Naive B cell (primary cell): Measurements from ENCODE around the gene CFAP52. TPM values are rescaled to one million over a fixed set of nuclear protein-coding genes. Genes with fewer than 3 reads are reported as not detected.
"Not testable (repeated sequence)": the region's sequence is repeated elsewhere in the genome, so short reads cannot be mapped to it uniquely, and the experiment has no call there.

Experiments used
- ATAC-seq, 2 donors: fragments of 150-1000 bp; cut with Tn5 transposase; 2 replicates each; pipeline ENCODE4 v1.10.0; 2021; ENCODE audit warnings: low read depth in 2 of 2, mild to moderate bottlenecking in 2 of 2, moderate library complexity in 2 of 2
- DNase-seq: peaks from one replicate; pipeline ENCODE4 v3.0.0; 2022
- H3K27ac Mint-ChIP-seq, 6 donors: one replicate each; pipeline ENCODE4 v1.8.0; 2020 to 2022; ENCODE audit warnings: mild to moderate bottlenecking in 6 of 6, mixed read lengths in 6 of 6, moderate library complexity in 5 of 6, inconsistent platforms in 2 of 6
- H3K27me3 Mint-ChIP-seq, 3 donors: one replicate each; pipeline ENCODE4 v1.8.0; 2021 to 2022; ENCODE audit warnings: mixed read lengths in 3 of 3, mild to moderate bottlenecking in 1 of 3
- H3K36me3 Mint-ChIP-seq, 2 donors: one replicate each; pipeline ENCODE4 v1.8.0; 2020 to 2022; ENCODE audit warnings: mixed read lengths in 2 of 2, inconsistent platforms in 1 of 2, mild to moderate bottlenecking in 1 of 2
- H3K4me1 Mint-ChIP-seq, 3 donors: one replicate each; pipeline ENCODE4 v1.8.0; 2020 to 2022; ENCODE audit warnings: mixed read lengths in 3 of 3, inconsistent platforms in 1 of 3, mild to moderate bottlenecking in 1 of 3, moderate library complexity in 1 of 3
- H3K4me3 Mint-ChIP-seq, 8 donors: one replicate each; pipeline ENCODE4 v1.8.0; 2020 to 2022; ENCODE audit warnings: mild to moderate bottlenecking in 8 of 8, mixed read lengths in 8 of 8, moderate library complexity in 8 of 8, inconsistent platforms in 2 of 8
- H3K9me3 Mint-ChIP-seq, 7 donors: one replicate each; pipeline ENCODE4 v1.8.0; 2020 to 2022; ENCODE audit warnings: mixed read lengths in 7 of 7, mild to moderate bottlenecking in 5 of 7, inconsistent platforms in 2 of 7, moderate library complexity in 1 of 7
- polyA plus RNA-seq, 6 donors: library from polyadenylated mRNA; unstranded; fragments of 300-500 nt; fragmentation: Illumina TruSeq; gene quantifications; one replicate each; pipeline ENCODE4 v1.2.3, GENCODE V29; 2021; ENCODE audit warnings: low read depth in 6 of 6

The CFAP52 gene
- polyA plus RNA-seq, 6 donors from 2014 or later, result not detected

- Mint-ChIP-seq H3K4me1 (peaks cover 0 to 9% (median 0%) of the 10 kb centered on the region in 3 donors), H3K27me3 (no peaks in the 10 kb centered on the region), H3K27ac (no peak overlapping the region), H3K4me3 (no peak overlapping the region), H3K9me3 (no peaks in the 10 kb centered on the region), H3K36me3 (peaks cover 0 to 21% of the 10 kb centered on the region in 2 donors)
- ATAC-seq, result no peak
- DNase-seq, result no peak
Observed at GRCh38 chr17:9553596-9553995, 22.8 kb upstream of the CFAP52 start.

GRCh38 chr17:9554715-9555114, 21.7 kb upstream of the CFAP52 start:
- H3K4me3 Mint-ChIP-seq, H3K27ac Mint-ChIP-seq, H3K9me3 Mint-ChIP-seq, H3K27me3 Mint-ChIP-seq, H3K4me1 Mint-ChIP-seq: not testable (repeated sequence)
- H3K36me3 Mint-ChIP-seq, result peaks cover 0 to 21% of the 10 kb centered on the region in 2 donors
- DNase-seq (peak; percentile 25), ATAC-seq (peak in 1 of 2 donors; percentile 30)

GRCh38 chr17:9557161-9557755, 19.2 kb upstream of the CFAP52 start:
- Mint-ChIP-seq H3K4me3 (no peak overlapping the region), H3K27ac (peak overlapping the region in 1 of 6 donors; percentile 20), H3K27me3 (no peaks in the 10 kb centered on the region), H3K4me1 (peaks cover 0 to 10% (median 2%) of the 10 kb centered on the region in 3 donors), H3K36me3 (peaks cover 0 to 17% of the 10 kb centered on the region in 2 donors), H3K9me3 (no peaks in the 10 kb centered on the region)
- DNase-seq (no peak), ATAC-seq (no peak)

DNA sequence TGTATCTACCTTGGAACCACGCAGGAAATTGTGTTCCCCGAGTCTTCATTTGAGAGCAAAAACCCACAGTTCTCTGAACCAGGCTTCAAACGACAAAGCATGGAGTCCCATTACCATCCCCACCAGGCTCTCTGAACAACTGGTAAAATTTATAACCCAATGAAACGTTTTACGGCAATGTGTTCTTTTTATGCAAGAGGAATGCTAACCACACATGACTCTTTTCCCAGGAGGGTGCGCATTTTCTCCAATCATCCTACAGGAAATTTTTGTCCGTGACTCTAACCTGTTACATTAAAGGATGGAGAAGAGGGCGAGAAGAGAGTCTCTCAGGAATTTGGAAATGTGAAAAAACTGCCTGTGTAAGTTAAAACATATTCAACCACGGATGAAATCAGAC, 18.6 kb upstream of the CFAP52 start:
- H3K36me3 Mint-ChIP-seq, result peaks cover 0 to 22% of the 10 kb centered on the region in 2 donors
- DNase-seq (no peak), ATAC-seq (no peak)
- H3K4me3 Mint-ChIP-seq, result no peak overlapping the region
- no peaks in the 10 kb centered on the region for H3K9me3 Mint-ChIP-seq
- no peaks in the 10 kb centered on the region for H3K27me3 Mint-ChIP-seq
- H3K4me1 Mint-ChIP-seq, result peaks cover 0 to 10% (median 2%) of the 10 kb centered on the region in 3 donors
- peak overlapping the region in 1 of 6 donors; percentile 20 for H3K27ac Mint-ChIP-seq

DNA sequence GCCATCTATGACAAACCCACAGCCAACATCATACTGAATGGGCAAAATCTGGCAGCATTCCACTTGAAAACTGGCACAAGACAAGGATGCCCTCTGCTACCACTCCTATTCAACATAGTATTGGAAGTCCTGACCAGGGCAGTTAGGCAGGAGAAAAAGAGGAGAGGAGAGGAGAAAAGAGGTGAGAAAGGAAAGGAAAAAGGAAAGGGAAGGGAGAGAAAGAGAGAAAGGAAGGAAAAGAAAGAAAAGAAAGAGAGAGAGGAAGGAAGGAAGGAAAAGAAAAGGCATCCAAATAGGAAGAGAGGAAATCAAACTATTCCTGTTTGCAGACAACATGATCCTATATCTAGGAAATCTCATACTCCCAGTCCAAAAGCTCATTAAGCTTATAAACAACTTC, 12.3 kb upstream of the CFAP52 start:
- H3K4me1 Mint-ChIP-seq, result peaks cover 11 to 37% (median 22%) of the 10 kb centered on the region in 3 donors
- no peak overlapping the region for H3K4me3 Mint-ChIP-seq
- H3K27ac Mint-ChIP-seq, result peak overlapping the region in 1 of 6 donors; percentile 96
- peaks cover 0 to 3% (median 0%) of the 10 kb centered on the region in 7 donors for H3K9me3 Mint-ChIP-seq
- peaks cover 21 to 27% of the 10 kb centered on the region in 2 donors for H3K36me3 Mint-ChIP-seq
- no peak for ATAC-seq
- DNase-seq, result no peak
- no peaks in the 10 kb centered on the region for H3K27me3 Mint-ChIP-seq

DNA sequence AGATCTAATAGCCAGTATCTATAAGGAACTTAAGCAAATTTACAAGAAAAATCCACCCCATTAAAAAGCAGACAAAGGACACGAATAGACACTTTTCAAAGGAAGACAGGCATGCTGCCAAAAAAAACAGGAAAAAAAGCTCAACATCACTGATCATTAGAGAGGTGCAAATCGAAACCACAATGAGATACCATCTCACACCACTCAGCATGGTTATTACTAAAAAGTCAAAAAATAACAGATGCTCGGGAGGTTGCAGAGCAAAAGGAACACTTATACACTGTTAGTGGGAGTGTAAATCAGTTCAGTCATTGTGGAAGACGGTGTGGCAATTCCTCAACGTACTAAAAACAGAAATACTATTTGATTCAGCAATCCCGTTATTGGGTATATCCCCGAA, 10.4 kb upstream of the CFAP52 start:
- no peak overlapping the region for H3K4me3 Mint-ChIP-seq
- H3K9me3 Mint-ChIP-seq, result peaks cover 0 to 3% (median 0%) of the 10 kb centered on the region in 7 donors
- peak overlapping the region in 2 of 6 donors; percentile 7 to 34 for H3K27ac Mint-ChIP-seq
- no peak for ATAC-seq
- H3K36me3 Mint-ChIP-seq, result peaks cover 21 to 27% of the 10 kb centered on the region in 2 donors
- no peak for DNase-seq
- H3K4me1 Mint-ChIP-seq, result peaks cover 14 to 38% (median 27%) of the 10 kb centered on the region in 3 donors
- no peaks in the 10 kb centered on the region for H3K27me3 Mint-ChIP-seq

DNA sequence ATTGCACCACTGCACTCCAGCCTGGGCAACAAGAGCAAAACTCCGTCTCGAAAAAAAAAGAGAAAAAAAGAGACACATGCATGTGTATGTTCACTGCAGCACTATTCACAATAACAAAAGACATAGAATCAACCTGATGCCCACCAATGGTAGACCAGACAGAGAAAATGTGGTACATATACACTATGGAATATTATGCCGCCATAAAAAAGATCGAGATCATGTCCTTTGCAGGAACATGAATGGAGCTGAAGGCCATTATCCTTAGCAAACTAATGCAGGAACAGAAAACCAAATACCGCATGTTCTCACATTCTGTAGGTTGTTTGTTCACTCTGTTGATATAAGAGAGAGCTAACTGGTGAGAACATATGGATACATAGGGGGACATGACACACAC, 9.7 kb upstream of the CFAP52 start:
- Mint-ChIP-seq H3K27ac (peak overlapping the region in 2 of 6 donors; percentile 47 to 75), H3K36me3 (peaks cover 21 to 27% of the 10 kb centered on the region in 2 donors), H3K4me1 (peaks cover 14 to 40% (median 27%) of the 10 kb centered on the region in 3 donors)
- ATAC-seq, H3K4me3 Mint-ChIP-seq, H3K9me3 Mint-ChIP-seq, H3K27me3 Mint-ChIP-seq, DNase-seq: not testable (repeated sequence)

- Mint-ChIP-seq H3K4me1 (peaks cover 14 to 43% (median 27%) of the 10 kb centered on the region in 3 donors), H3K36me3 (peaks cover 21% of the 10 kb centered on the region in 2 donors), H3K4me3 (no peak overlapping the region), H3K27me3 (no peaks in the 10 kb centered on the region), H3K9me3 (peaks cover 0 to 3% (median 0%) of the 10 kb centered on the region in 7 donors), H3K27ac (peak overlapping the region in 1 of 6 donors; percentile 47)
- ATAC-seq, result no peak
- DNase-seq, result no peak
Observed at GRCh38 chr17:9568004-9568403, 8.4 kb upstream of the CFAP52 start.

GRCh38 chr17:9568957-9569588, 7.4 kb upstream of the CFAP52 start:
- Mint-ChIP-seq H3K4me3 (no peak overlapping the region), H3K36me3 (peaks cover 13 to 17% of the 10 kb centered on the region in 2 donors), H3K9me3 (no peaks in the 10 kb centered on the region), H3K27me3 (no peaks in the 10 kb centered on the region), H3K27ac (peak overlapping the region in 1 of 6 donors; percentile 16), H3K4me1 (peaks cover 21 to 48% (median 34%) of the 10 kb centered on the region in 3 donors)
- no peak for ATAC-seq
- DNase-seq, result no peak

- Mint-ChIP-seq H3K4me3 (no peak overlapping the region), H3K36me3 (peaks cover 9 to 12% of the 10 kb centered on the region in 2 donors), H3K4me1 (peaks cover 25 to 53% (median 32%) of the 10 kb centered on the region in 3 donors), H3K27ac (no peak overlapping the region), H3K27me3 (no peaks in the 10 kb centered on the region), H3K9me3 (no peaks in the 10 kb centered on the region)
- DNase-seq (no peak), ATAC-seq (no peak)
Observed at GRCh38 chr17:9571201-9571600, 5.2 kb upstream of the CFAP52 start.

GRCh38 chr17:9575381-9576101, 901 bp upstream of the CFAP52 start, which contains the start of gene STX8:
Gene STX8, minus strand, starts transcription at chr17:9575820. Its CDS starts 12 bp downstream, at chr17:9575808.
- peak; percentile 58 to 67 for ATAC-seq
- H3K27ac Mint-ChIP-seq, result peak within 1 kb of the TSS; percentile 92 to 98 (median 95)

GRCh38 chr17:9577373-9577709, 899 bp downstream of the CFAP52 start:
- DNase-seq, result no peak

More at GRCh38 chr17:9575381-9576101, 901 bp upstream of the CFAP52 start, which contains the start of gene STX8:
- peak within 1 kb of the TSS; percentile 94 to 100 (median 98) for H3K4me3 Mint-ChIP-seq
- DNase-seq, result peak; percentile 75
- no peaks in the 10 kb centered on the region for H3K36me3 Mint-ChIP-seq
- peaks cover 31 to 45% (median 32%) of the 10 kb centered on the region in 3 donors for H3K4me1 Mint-ChIP-seq
- H3K9me3 Mint-ChIP-seq, result no peaks in the 10 kb centered on the region
- no peaks in the 10 kb centered on the region for H3K27me3 Mint-ChIP-seq

GRCh38 chr17:9587969-9588656, 11.7 kb downstream of the CFAP52 start:
- ATAC-seq (no peak), DNase-seq (no peak)
- Mint-ChIP-seq H3K36me3 (peaks cover 4 to 8% of the 10 kb centered on the region in 2 donors), H3K9me3 (peaks cover 4 to 24% (median 12%) of the 10 kb centered on the region in 7 donors), H3K27me3 (peaks cover 0 to 14% (median 0%) of the 10 kb centered on the region in 3 donors), H3K4me3 (no peak overlapping the region), H3K4me1 (no peaks in the 10 kb centered on the region), H3K27ac (no peak overlapping the region)

More at GRCh38 chr17:9577373-9577709, 899 bp downstream of the CFAP52 start:
- Mint-ChIP-seq H3K36me3 (no peaks in the 10 kb centered on the region), H3K4me1 (peaks cover 28 to 41% (median 31%) of the 10 kb centered on the region in 3 donors), H3K27ac (peak overlapping the region in 2 of 6 donors; percentile 41 to 93), H3K9me3 (no peaks in the 10 kb centered on the region), H3K27me3 (peaks cover 0 to 3% (median 0%) of the 10 kb centered on the region in 3 donors), H3K4me3 (peak overlapping the region; percentile 94 to 100 (median 98))
- no peak for ATAC-seq
